GM19099 (cell line): ENCODE measurements around the gene DST.

ENCODE experiments used
- POLR2A ChIP-seq: IDR thresholded peaks from 3 replicates; pipeline ENCODE4 v1.6.1; 2011; ENCODE audit warnings: low read depth; ENCODE audit not compliant: insufficient read length; ENCODE audit errors: extremely low read depth

The DST gene

GRCh38 chr6:56444855-56445254 is 197.8 kb downstream of the DST start:
- no peak for TF ChIP-seq POLR2A

- TF ChIP-seq POLR2A = no peak
These were observed 202.1 kb downstream of the DST start for GRCh38 chr6:56440551-56440981.

- no peak for TF ChIP-seq POLR2A
These were observed 205.4 kb downstream of the DST start for GRCh38 chr6:56437171-56437900.

- TF ChIP-seq POLR2A = no peak
These were observed 206.9 kb downstream of the DST start for GRCh38 chr6:56435754-56436153.

- no peak for TF ChIP-seq POLR2A
These were observed 207.4 kb downstream of the DST start for GRCh38 chr6:56435326-56435725.

GRCh38 chr6:56434606-56435005 is 208.1 kb downstream of the DST start:
- TF ChIP-seq POLR2A = no peak

GRCh38 chr6:56433119-56433518 is 209.6 kb downstream of the DST start:
- no peak for TF ChIP-seq POLR2A

- no peak for TF ChIP-seq POLR2A
These were observed 210.5 kb downstream of the DST start for GRCh38 chr6:56432194-56432593.

GRCh38 chr6:56430629-56431600 is 211.8 kb downstream of the DST start:
- no peak for TF ChIP-seq POLR2A

GRCh38 chr6:56424542-56425083 is 218.1 kb downstream of the DST start:
- TF ChIP-seq POLR2A = no peak

- TF ChIP-seq POLR2A = no peak
These were observed 218.6 kb downstream of the DST start for GRCh38 chr6:56424064-56424463.

GRCh38 chr6:56420296-56420695 is 222.4 kb downstream of the DST start:
- TF ChIP-seq POLR2A = no peak

GRCh38 chr6:56419191-56419590 is 223.5 kb downstream of the DST start:
- TF ChIP-seq POLR2A = no peak

GRCh38 chr6:56417823-56418222 is 224.9 kb downstream of the DST start:
- no peak for TF ChIP-seq POLR2A

- TF ChIP-seq POLR2A = no peak
These were observed 226.4 kb downstream of the DST start for GRCh38 chr6:56416247-56416646.
